Measurements from ENCODE around the gene REEP3. TPM values are rescaled to one million over a fixed set of nuclear protein-coding genes. Genes with fewer than 3 reads are reported as not detected.
"Not testable (repeated sequence)": the region's sequence is repeated elsewhere in the genome, so short reads cannot be mapped to it uniquely, and the experiment has no call there.

The REEP3 gene
- total RNA-seq, 1 donor from 2014 or later = 50.7 TPM

DNA sequence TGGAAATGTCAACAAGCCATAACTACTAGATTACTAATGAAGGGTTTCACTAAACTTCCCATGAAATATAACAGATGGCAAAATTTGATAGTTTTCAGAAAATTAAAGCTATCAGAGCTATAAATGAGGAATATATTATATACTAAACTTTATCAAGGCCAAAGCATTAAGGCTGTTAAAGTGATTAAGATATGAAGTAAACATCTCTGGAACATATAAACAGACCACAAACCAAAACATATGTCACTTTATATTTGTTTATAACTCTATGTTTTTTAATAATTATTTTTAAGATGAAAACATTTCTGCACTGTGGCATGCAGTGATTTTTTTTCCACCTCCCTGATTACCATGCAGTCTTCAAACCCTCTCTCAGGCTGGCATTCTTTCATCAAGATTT is 120.2 kb downstream of the REEP3 start:
- intact Hi-C loops (cut with DNase I) = no loop called here
- ATAC-seq (no peak), DNase-seq (ENCODE audit: low spot score) (no peak)

DNA sequence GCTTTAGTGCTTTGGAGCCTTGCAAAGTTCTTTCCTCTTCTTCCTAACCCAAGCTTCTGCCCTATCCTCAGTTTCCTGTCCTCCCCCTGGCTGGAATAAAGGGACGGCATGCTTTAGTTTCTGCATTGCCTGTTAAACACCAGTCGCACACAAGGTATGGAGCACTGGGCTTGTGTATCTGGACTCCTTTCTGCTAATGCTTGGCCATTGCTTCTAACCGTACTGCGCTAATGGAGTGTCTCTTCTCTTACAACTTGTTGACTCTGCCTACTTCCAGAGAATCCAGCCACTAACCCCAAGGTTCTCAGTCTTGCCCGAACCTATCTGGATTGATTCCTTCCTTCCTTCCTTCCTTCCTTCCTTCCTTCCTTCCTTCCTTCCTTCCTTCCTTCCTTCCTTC is 120.6 kb downstream of the REEP3 start:
- intact Hi-C loops (cut with DNase I) = no loop called here
- DNase-seq (ENCODE audit: low spot score) = no peak

DNA sequence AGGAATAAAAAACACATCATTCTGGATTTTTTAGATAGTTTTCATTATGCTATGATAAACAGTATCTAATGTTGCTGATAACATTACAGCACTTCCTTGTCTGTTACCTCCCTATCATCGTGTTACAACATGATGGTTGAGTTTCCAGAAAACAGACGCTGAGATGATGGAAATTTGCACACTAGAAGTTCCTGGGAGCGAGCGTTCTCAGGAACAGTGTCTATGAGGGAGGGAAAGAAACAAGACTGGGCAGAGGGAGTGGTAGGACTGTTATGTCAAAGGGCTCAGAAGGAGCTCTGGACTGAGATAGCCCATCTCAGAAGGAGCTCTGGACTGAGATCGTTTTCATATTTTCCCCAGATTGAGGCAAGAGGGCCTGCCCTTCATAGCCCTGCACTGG is 121.6 kb downstream of the REEP3 start:
- DNase-seq (ENCODE audit: low spot score) = no peak
- intact Hi-C loops (cut with DNase I) = no loop called here
- no peak for ATAC-seq

More for the DNA sequence above, 120.6 kb downstream of the REEP3 start:
- ATAC-seq = no peak

DNA sequence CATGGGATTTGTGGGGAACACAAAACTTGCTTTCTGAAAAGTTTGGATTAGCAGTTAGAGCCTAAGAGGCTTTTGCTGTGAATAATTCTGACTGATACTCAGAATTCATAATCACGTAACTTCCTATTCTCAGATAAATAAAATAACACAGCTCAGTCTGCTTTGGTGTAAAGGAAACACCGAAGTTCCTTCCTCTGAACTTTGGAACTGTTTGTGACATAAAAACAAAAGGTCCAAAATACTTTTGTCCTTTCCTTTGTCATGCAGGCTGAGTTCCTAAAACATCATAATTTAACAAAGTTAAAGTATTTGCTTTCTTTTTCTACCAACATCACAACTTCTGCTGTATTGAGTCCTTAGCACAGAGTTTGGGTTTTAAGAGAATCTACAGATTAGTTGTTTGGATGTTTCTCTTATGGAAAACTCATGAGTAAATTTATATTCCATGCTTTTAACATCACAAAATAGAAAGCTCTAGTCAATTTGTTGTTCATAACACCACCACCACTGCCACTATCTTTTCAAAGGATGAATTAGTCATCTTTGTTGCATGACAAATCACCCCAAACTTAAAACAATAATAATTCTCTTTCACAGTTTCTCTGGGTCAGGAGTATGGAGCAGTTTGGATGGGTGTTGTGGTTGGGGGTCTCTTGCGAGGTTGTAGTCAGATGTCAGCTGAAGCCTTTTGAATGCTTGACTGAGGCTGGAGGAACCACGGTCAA is 123.4 kb downstream of the REEP3 start:
- ATAC-seq = no peak
- intact Hi-C loops (cut with DNase I) = no loop called here
- no peak for DNase-seq (ENCODE audit: low spot score)

DNA sequence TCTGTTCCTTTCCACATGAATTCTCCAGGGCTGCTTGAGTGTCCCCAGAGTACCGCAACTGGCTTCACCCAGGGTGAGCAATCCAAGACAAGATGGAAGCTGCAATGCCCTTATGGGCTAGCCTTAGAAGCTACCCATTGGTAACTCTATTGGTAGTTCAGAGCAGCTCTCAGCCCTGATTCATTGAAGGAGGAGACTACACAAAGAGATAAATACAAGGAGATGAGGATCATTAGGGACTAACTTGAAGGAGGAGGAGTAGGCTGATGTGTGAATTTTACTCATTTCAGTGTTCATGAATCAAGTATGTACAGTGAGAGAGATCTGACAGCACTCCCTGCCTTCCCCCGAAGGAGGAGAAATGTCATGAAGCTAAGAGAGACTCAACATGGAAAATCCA is 124.0 kb downstream of the REEP3 start:
- ATAC-seq = no peak

DNA sequence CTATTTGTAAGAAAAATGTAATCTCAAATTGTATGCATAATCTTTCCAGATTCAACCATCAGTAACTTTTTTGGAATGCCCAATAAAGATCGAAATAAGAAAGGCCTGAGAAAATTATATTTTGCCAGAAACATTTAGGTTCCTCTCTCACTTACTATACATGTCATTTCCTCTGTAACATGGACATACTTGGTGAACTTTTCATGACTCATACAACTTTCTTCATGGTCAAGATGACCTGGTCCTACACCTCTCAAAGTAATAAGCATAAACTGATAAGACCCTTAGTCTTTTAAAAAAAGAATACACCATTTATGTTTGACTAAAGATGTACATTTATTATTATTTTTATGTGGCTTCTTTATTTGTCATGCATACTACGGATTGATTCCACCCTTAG is 125.3 kb downstream of the REEP3 start:
- intact Hi-C loops (cut with DNase I) = no loop called here
- DNase-seq (ENCODE audit: low spot score) (no peak), ATAC-seq (no peak)

More for the DNA sequence above, 124.0 kb downstream of the REEP3 start:
- intact Hi-C loops (cut with DNase I) = no loop called here
- DNase-seq (ENCODE audit: low spot score) = no peak

DNA sequence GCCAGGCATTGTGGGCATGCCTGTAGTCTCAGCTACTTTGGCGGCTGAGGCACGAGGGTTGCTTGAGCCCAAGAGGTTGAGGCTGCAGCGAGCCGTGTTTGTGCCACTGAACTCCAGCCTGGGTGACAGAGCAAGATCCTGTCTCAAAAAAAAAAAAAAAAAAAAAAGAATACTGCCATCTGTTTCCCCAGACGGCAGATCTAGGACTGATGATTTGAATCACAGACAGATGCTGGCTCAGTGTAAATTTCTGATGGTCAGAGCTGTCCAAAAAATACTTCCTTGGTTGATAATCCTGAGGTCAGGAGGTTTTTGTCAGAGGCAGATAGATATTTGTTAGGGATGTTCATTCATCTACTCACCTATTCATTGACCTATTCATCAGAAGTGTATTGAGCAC is 130.7 kb downstream of the REEP3 start:
- DNase-seq (ENCODE audit: low spot score) (no peak), ATAC-seq (no peak)
- intact Hi-C loops (cut with DNase I) = no loop called here

DNA sequence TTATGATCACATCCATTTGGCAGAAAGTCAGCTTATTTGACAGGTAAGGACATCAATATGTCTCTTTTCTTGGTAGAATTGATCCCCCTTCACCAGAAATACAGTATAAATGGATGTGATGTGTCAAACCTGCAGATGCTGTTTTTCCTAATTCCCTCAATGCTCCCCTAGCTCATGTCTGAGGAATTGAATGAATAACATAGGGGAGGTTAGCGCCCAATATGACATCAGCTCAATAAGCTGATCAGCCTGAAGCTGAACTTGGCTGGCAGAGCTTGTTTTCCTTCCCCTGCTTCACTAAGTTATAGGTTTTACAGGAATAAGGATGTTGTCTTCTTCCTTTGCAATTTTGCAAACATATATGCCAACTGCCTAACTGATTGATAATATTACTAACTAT is 132.5 kb downstream of the REEP3 start:
- ATAC-seq = no peak
- no peak for DNase-seq (ENCODE audit: low spot score)
- intact Hi-C loops (cut with DNase I) = no loop called here

DNA sequence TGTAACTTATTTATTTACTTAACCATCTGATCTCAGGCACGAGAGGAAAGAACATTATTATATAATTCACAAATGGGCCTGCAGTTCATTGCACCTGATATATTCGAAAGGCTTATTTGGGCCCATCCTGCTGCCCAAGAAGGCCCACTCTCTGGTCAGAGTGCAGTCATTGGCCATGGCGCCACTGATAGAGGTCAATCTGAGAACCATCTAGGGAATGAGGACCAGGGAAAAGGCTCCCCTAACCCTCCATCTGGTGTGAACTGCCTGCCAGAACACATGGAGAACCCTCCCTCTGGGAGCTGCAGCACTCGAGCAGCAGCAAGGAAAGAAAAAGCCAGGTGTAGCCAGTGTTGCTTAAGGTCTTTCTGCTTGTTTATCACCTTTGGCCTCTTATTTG is 136.6 kb downstream of the REEP3 start:
- intact Hi-C loops (cut with DNase I) = no loop called here
- ATAC-seq (peak; percentile 65), DNase-seq (ENCODE audit: low spot score) (no peak)

DNA sequence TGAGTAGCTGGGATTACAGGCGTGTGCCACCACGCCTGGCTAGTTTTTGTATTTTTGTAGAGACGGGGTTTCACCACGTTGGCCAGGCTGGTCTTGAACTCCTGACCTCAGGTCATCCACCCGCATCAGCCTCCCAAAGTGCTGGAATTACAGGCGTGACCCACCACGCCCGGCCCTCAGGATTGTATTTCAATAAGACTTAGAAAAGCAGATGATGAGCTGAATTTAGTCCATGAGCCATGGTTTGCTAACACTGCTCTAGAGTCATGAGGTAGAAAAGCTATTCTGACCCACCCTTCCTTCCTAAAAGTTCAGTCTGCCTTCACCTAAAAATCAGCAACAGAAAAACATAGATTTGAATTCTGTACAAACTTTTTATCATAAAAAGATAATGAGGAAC is 139.7 kb downstream of the REEP3 start:
- DNase-seq (ENCODE audit: low spot score); intact Hi-C loops (cut with DNase I); ATAC-seq: not testable (repeated sequence)

DNA sequence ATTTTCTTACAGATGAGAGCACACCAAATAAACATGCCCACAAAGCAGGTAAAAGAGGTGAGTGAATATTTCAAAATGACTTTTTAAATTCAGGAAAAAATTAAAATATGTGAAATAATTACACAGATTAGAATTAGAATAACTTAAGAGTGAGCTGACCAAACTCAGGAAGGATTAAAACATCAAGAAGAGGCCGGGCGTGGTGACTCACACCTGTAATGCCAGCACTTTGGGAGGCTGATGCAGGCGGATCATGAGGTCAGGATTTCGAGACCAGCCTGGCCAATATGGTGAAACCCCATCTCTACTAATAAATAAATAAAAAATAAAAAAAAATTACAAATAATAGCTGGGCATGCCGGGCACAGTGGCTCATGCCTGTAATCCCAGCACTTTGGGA is 140.1 kb downstream of the REEP3 start:
- intact Hi-C loops (cut with DNase I) = no loop called here
- ATAC-seq (no peak), DNase-seq (ENCODE audit: low spot score) (no peak)

DNA sequence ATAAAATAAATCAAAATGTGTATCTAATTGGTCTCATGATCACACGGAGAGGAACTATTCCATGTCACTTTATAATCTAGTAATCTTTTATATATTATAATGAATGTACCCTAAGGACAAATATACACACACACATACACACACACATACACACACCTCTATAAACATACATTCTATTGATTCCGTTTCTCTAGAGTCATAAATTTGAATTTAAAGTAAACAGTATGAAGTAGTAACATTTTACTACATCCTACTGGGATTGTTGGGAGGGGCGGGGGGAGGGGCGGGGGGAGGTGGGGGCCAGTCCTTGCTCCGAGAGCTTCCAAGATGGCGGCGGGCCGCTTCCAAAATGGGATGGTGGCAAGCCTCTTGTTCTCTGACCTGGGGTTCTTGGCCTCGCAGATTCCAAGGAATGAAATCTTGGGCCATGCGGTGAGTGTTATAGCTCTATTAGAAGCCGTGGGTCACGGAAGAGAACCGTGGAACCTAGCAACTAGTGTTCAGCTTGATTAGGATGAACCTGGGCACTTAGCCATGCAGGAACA is 143.2 kb downstream of the REEP3 start:
- DNase-seq (ENCODE audit: low spot score) = no peak
- ATAC-seq = no peak
- intact Hi-C loops (cut with DNase I) = no loop called here

DNA sequence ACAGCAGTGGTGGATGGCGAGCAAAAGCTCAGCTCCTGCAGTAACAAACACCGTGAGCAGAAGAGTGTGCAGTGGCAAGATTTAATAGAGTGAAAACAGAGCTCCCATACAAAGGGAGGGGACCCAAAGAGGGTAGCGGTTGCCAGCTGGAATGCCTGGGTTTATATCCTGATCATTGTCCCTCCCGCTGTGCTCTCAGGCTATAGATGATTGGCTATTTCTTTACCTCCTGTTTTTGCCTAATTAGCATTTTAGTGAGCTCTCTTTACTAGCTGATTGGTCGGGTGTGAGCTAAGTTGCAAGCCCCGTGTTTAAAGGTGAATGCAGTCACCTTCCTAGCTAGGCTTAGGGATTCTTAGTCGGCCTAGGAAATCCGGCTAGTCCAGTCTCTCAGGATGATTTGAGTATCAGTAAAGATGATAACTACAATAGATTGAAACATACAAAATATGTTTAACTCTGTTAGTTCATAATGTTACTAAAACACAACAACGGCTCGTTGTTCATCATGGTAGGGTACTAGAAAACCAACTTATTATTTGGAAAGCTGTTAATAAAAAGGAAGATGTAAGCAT is 143.9 kb downstream of the REEP3 start:
- DNase-seq (ENCODE audit: low spot score); intact Hi-C loops (cut with DNase I); ATAC-seq: not testable (repeated sequence)

DNA sequence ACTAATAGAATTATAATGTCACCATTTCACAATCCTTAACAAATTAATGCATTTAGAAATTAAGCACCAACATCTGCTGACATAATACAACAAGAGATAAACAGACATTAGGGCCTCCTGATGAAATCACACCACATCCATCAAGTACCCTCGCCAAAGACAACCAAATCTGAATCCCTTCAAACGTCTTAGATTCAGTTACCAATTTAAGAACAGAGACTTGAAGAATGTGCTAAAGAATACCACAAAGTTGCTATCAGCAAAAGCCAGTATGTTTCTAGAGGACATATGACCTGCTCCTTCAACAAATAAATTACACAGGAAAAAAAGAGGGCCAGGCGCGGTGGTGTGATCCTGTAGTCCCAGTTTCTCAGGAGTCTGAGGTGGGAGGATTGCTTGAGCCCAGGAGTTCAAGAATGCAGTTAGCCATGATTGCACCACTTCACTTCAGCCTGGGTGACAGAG is 144.5 kb downstream of the REEP3 start:
- ATAC-seq (peak; percentile 31), DNase-seq (ENCODE audit: low spot score) (no peak)
- intact Hi-C loops (cut with DNase I) = no loop called here

DNA sequence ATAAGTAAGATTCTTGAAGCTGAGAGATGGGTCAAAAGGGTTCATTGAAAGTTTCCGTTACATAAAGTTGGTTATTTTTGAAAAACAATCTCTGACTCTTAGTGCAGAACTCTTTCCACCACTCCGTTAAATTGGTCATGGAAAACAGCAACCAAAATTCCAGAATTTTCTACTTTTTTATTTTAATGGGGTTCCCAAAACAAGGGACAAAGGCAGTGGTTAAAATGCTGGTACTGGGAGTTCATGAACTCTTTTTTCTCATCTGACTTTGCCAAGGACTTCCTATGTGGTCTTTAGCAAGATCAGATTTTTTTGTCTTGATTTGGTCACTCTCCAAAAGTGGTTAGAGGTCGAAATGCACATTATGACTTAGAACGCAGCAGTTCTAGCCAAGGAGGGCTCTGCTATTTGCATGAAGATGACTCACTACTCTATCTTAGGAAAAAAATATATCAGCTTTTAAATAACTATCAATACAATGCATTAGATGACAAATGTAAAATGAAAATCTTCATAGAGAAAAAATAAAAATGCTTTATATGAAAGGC is 145.7 kb downstream of the REEP3 start:
- intact Hi-C loops (cut with DNase I) = no loop called here
- DNase-seq (ENCODE audit: low spot score) (no peak), ATAC-seq (peak; percentile 57)

DNA sequence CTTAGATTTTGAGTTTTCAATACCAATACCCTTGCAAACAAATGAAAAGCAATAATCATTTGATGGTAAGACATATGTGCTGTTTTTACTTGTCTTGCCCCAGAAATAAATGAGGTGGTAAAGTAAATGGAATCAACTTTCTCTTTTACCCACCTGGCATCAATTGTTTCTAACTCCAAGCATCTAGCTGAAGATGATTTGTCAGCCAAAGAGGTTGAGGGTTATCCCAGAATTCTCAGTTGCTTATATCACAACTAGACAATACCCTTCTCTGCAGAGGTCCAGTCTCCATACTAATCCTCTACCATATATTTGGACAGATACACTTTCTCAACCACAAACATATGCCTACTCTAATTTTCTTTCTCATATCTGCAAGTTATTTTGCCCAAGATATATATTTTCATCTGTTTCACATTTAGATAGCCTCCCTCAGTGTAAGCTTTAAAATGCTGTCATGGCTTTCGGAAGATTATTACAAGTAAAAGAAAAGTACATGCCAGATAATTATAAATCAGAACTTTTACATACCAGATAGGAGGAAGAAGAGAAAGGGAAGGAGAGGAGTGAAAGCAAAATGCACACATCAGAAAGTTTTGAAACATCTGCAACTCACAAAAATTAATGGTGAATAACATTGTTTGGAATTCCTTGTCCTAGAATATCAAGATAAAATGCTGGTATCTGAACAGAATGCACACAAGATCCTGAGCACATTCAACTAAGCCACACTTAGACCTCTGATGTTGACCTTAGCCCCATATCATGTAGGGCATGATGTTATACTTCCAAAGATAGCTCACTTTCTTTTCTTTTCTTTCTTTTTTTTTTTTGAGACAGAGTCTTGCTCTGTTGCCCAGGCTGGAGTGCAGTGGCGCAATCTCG is 146.6 kb downstream of the REEP3 start:
- DNase-seq (ENCODE audit: low spot score) (no peak), ATAC-seq (no peak)
- intact Hi-C loops (cut with DNase I) = no loop called here

DNA sequence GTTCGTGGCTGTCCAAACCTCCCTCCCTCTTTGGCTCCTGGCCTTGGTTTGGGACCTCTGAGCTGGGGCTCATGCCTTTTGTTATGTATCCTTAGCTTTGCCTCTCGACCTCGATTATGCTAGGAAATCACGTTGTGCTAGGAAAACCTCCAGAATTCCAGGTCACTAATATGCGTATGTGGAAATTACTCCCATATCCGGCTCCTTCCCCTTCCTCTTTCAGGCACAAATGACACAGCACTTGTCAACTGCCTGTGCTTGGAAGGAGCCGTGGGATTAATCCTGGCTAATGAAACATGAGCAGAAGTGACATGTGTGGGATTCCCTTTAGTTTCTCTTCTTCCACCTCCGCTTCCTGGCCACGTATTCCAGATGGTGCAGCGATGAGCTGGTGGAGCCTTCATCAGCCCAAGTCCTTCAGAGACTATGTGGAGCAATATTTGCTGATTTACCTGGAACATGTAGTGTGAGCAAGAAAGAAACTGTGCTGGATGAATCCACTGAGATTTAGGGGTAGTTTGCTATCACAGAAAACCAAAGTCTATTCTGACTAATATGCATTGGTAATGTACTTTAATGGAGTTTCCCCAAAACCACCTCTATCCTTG is 149.2 kb downstream of the REEP3 start:
- intact Hi-C loops (cut with DNase I) = no loop called here
- DNase-seq (ENCODE audit: low spot score) (no peak), ATAC-seq (peak; percentile 32)

DNA sequence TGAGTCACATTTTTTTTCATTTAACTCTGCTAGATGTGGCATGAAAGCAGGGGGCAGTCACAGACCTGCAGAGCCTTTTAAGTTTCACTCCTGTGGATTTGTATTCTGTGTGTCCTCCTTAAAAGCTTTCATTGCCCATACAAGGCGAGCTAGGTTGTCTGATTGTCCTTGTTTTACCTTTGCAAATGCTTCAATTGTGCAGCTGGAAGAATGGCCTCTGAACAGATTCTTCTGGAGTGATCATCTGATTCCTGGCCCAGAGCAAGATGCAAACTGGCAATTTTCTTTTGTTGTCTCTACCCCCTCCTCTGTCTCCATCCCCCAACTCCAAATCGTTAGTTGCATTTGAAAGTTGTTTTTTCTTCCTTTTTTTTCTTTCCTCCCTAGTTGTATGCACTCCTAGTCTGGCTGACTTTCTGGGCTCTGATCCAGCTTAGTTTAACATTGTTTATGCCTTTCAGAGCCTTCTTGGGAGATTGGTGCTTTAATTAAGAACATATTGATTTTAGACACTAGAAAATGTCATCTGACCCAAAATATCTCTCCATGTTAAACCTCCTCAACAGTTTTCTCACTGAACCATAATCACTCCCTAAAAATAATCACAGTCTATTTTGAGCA is 150.2 kb downstream of the REEP3 start:
- no peak for DNase-seq (ENCODE audit: low spot score)
- intact Hi-C loops (cut with DNase I) = no loop called here
- ATAC-seq = peak; percentile 13

DNA sequence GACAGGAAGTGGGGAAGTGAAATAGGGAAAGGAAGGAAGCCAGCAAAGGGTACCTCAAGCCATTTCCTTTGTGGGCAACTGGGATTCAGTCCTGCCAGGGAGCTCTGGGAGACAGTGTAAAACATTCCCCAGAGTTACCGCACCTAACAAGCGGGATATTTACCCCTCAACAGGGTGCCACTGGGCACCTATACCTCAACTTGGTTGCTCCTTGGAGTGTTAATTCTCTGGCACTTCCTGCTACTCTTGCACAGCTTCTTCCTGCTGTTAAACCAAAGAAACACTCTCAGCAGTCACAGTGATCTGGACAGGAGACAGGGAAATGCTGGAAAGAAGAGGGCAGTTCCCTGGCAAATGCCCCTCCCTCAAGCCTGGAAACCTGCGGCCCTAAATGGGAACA is 151.3 kb downstream of the REEP3 start:
- intact Hi-C loops (cut with DNase I) = no loop called here
- peak; percentile 18 for ATAC-seq
- DNase-seq (ENCODE audit: low spot score) = no peak
